ENCODE results near the gene MED15.

DNA sequence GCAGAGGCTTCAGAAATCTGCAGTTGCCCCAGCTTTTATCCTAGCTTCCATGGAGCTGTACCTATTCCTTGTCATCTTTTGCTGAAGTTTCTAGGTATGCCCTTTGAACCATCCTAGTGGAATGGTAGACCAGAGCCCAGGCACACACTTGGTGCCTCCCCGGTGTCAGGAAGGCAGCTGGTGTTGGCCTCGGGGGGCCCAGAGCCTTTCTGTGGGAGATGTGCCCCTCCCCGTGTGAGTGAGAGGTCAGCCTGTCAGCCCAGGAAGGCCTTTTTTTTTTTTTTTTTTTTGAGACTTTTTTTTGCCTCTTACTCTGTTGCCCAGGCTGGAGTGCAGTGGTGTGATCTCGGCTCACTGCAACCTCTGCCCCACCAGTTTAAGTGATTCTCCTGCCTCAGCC is 58.4 kb downstream of the MED15 start:
- TF ChIP-seq, protein P1, sequence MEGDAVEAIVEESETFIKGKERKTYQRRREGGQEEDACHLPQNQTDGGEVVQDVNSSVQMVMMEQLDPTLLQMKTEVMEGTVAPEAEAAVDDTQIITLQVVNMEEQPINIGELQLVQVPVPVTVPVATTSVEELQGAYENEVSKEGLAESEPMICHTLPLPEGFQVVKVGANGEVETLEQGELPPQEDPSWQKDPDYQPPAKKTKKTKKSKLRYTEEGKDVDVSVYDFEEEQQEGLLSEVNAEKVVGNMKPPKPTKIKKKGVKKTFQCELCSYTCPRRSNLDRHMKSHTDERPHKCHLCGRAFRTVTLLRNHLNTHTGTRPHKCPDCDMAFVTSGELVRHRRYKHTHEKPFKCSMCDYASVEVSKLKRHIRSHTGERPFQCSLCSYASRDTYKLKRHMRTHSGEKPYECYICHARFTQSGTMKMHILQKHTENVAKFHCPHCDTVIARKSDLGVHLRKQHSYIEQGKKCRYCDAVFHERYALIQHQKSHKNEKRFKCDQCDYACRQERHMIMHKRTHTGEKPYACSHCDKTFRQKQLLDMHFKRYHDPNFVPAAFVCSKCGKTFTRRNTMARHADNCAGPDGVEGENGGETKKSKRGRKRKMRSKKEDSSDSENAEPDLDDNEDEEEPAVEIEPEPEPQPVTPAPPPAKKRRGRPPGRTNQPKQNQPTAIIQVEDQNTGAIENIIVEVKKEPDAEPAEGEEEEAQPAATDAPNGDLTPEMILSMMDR (IDR thresholded peaks at IDR 0.05), result no peak
- no peak for TF ChIP-seq POLR2A (IDR thresholded peaks at IDR 0.05; ENCODE audit: low read depth)
- TF ChIP-seq POLR2AphosphoS5 (IDR thresholded peaks at IDR 0.05), result no peak
- no peak for TF ChIP-seq EP300 (IDR thresholded peaks at IDR 0.05)

Data from esophagus muscularis mucosa (tissue), 4 donors.